ENCODE results near the gene ALG8.
"Not testable (repeated sequence)": the region's sequence is repeated elsewhere in the genome, so short reads cannot be mapped to it uniquely, and the experiment has no call there.

ALG8 gene

DNA sequence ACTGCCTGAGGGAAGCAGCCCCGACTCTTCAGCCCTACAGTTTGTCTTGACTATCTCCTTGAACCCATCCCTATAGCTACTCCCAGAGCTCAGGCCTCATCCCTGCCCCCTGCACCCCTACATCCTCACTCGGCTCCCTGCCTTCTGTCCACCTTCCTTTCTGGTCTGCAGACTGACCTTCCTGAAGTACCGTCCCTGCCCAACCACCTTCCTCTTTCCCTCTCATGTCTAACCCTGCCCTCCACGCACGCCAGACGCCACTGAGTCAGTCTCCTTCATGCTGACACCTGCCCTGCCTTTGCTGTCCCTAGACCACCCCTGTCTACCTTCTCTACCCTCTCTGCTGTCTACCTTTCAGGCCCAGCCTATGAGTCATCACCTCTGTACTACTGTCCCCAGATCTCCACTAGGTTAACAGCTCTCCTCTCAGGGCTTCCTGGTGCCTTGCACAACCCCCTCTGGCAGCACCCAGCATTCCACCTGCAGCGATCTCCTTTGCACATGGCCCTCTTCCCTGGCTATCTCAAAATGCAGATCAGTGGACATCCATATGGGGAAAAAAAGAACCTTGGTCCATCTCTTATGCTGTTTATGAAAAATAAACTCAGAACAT is 40.1 kb upstream of the ALG8 start:
- in situ Hi-C loops (cut with MboI; ENCODE audit: low pct_unique_long_range_greater_than_20kb, low sequenced_read_pairs, unreplicated experiment): no loop called here
- DNase-seq (ENCODE audit: low spot score): no peak
- TF ChIP-seq, protein P1, sequence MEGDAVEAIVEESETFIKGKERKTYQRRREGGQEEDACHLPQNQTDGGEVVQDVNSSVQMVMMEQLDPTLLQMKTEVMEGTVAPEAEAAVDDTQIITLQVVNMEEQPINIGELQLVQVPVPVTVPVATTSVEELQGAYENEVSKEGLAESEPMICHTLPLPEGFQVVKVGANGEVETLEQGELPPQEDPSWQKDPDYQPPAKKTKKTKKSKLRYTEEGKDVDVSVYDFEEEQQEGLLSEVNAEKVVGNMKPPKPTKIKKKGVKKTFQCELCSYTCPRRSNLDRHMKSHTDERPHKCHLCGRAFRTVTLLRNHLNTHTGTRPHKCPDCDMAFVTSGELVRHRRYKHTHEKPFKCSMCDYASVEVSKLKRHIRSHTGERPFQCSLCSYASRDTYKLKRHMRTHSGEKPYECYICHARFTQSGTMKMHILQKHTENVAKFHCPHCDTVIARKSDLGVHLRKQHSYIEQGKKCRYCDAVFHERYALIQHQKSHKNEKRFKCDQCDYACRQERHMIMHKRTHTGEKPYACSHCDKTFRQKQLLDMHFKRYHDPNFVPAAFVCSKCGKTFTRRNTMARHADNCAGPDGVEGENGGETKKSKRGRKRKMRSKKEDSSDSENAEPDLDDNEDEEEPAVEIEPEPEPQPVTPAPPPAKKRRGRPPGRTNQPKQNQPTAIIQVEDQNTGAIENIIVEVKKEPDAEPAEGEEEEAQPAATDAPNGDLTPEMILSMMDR (IDR thresholded peaks at IDR 0.05; ENCODE audit: extremely low read depth, insufficient read depth, missing control alignments): no peak

DNA sequence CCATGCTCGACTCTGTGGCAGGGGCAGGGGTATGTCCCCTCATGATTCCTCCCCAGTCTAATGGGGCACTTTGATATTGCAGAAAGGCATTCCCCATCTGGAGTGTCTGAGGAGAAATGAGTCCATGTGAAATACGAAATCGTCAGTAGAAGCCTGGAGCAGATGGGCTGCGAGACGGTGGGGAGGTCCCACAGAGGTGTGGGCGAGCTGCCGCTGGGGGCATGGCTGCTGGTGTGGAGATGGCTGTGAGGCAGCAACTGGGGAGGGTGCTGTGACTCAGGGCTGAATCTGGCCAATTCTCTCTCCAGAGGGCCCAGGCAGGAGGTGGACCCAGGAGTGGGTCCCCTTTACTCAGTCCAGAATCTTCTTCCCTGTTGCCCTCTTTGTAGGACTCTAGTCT is 37.8 kb upstream of the ALG8 start:
- in situ Hi-C loops (cut with MboI; ENCODE audit: low pct_unique_long_range_greater_than_20kb, low sequenced_read_pairs, unreplicated experiment): no loop called here
- TF ChIP-seq, protein P1 (IDR thresholded peaks at IDR 0.05; ENCODE audit: extremely low read depth, insufficient read depth, missing control alignments): no peak
- no peak for DNase-seq (ENCODE audit: low spot score)

DNA sequence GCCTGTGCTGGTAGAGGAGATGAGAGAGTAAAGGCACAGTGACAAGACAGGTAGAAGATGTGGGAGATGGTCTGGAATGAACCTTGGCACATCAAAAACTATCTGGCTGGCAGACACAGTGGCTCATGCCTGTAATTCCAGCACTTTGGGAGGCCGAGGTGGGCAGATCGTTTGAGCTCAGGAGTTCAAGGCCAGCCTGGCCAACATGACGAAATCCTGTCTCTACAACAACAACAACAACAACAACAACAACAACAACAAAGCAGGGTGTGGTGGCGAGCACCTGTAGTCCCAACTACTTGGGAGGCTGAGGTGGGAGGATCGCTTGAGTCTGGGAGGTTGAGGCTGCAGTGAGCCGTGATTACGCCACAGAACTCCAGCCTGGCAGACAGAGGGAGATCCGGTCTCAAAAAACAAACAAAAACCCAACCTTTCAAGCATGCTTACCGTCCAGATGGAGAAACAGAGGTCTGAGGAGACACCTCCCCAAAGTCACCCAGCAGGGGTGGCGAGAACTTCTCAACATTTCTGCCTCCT is 37.2 kb upstream of the ALG8 start:
- in situ Hi-C loops (cut with MboI; ENCODE audit: low pct_unique_long_range_greater_than_20kb, low sequenced_read_pairs, unreplicated experiment): no loop called here
- TF ChIP-seq, protein P1 (IDR thresholded peaks at IDR 0.05; ENCODE audit: extremely low read depth, insufficient read depth, missing control alignments): no peak

DNA sequence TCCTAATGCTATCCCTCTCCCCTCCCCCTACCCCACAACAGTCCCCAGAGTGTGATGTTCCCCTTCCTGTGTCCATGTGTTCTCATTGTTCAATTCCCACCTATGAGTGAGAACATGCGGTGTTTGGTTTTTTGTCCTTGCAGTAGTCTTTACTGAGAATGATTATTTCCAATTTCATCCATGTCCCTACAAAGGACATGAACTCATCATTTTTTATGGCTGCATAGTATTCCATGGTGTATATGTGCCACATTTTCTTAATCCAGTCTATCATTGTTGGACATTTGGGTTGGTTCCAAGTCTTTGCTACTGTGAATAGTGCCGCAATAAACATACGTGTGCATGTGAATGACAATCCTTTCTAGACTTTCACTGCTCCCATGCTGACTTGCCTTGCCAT is 36.4 kb upstream of the ALG8 start:
- DNase-seq (ENCODE audit: low spot score); in situ Hi-C loops (cut with MboI; ENCODE audit: low pct_unique_long_range_greater_than_20kb, low sequenced_read_pairs, unreplicated experiment): not testable (repeated sequence)

More for the DNA sequence above, 37.2 kb upstream of the ALG8 start:
- no peak for DNase-seq (ENCODE audit: low spot score)

DNA sequence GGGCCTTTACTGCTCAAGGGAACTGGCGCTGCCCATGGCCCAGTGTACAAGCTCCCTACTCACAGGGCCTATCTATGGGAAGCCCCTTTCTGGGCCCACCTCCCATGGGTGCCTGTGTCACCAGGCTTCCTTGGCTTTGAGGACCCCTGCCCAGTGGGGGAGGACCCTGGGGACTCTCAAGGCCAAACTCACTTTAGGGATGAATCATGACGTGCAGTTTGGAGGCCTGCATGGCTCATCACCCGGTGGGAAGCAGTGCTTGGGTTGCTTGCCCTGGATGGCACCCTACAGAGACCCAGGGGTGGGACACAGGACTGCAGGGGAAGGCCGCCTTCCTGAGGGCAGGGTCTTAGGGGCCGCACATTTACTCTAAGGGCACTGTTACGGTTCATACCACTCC is 32.5 kb upstream of the ALG8 start:
- TF ChIP-seq, protein P1 (IDR thresholded peaks at IDR 0.05; ENCODE audit: extremely low read depth, insufficient read depth, missing control alignments): no peak

DNA sequence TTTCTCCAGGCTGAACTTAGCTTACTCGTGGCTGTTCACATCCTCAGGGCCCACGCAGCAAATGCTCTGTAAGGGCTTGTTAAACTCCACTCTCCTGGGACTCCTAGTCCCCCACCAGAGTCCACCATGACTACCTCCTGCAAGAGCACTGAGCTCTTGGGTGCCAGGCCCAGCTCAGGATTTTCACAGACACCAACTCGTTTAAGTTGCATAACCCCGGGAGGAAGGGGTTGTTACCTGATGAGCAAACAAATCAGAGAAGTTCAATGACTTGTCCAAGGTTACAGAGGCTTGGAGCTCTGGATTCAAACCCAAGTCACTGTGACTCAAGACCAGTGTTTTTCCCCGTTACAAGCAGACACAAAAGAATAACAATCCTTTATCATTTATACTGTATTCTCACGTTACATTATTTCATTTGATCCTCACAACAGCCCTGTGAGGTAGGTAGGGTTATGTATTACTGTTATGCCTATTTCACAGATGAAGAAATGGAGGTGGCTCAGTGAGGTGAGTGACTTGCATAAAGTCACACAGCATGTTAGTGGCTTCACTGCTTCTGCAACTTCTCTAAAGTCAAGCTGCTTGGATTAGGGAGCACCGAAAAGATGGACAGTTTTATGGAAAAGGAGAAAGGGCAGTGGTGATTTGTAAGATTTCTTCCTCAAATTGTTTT is 31.6 kb upstream of the ALG8 start:
- no peak for DNase-seq (ENCODE audit: low spot score)
- in situ Hi-C loops (cut with MboI; ENCODE audit: low pct_unique_long_range_greater_than_20kb, low sequenced_read_pairs, unreplicated experiment): no loop called here
- TF ChIP-seq, protein P1 (IDR thresholded peaks at IDR 0.05; ENCODE audit: extremely low read depth, insufficient read depth, missing control alignments): no peak

More for the DNA sequence above, 32.5 kb upstream of the ALG8 start:
- in situ Hi-C loops (cut with MboI; ENCODE audit: low pct_unique_long_range_greater_than_20kb, low sequenced_read_pairs, unreplicated experiment): no loop called here
- no peak for DNase-seq (ENCODE audit: low spot score)

DNA sequence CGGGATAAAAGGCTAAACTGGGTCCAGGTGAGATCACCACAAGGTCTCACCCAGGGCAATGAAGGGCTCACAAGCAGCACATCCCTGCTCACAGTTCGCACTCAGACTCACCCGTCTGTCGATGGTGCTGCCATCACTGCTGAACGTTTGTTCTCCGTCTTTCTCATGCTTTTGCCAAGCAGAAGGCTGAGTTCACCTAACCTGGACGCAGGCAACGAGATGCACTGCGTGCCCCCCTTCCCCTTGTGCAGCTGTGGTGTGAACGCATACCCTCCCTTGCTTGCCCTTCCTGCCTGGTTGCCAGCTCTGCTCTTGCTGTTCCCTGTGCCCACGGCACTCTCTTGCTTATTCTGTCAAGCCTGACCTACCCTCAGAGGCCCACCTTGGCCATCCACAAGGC is 31.0 kb upstream of the ALG8 start:
- DNase-seq (ENCODE audit: low spot score): no peak
- TF ChIP-seq, protein P1 (IDR thresholded peaks at IDR 0.05; ENCODE audit: extremely low read depth, insufficient read depth, missing control alignments): no peak
- in situ Hi-C loops (cut with MboI; ENCODE audit: low pct_unique_long_range_greater_than_20kb, low sequenced_read_pairs, unreplicated experiment): no loop called here

Data from GM13977 (cell line).